GM12873 (cell line): ENCODE measurements around the gene PLRG1.

Experiments used
- TF ChIP-seq, protein P1 (sequence below): IDR thresholded peaks from 2 replicates; pipeline ENCODE4 v1.5.1; 2012; ENCODE audit warnings: low read depth, mild to moderate bottlenecking, moderate library complexity, low read length, control low read depth; ENCODE audit not compliant: insufficient read depth; ENCODE audit errors: missing control alignments

Gene PLRG1

DNA sequence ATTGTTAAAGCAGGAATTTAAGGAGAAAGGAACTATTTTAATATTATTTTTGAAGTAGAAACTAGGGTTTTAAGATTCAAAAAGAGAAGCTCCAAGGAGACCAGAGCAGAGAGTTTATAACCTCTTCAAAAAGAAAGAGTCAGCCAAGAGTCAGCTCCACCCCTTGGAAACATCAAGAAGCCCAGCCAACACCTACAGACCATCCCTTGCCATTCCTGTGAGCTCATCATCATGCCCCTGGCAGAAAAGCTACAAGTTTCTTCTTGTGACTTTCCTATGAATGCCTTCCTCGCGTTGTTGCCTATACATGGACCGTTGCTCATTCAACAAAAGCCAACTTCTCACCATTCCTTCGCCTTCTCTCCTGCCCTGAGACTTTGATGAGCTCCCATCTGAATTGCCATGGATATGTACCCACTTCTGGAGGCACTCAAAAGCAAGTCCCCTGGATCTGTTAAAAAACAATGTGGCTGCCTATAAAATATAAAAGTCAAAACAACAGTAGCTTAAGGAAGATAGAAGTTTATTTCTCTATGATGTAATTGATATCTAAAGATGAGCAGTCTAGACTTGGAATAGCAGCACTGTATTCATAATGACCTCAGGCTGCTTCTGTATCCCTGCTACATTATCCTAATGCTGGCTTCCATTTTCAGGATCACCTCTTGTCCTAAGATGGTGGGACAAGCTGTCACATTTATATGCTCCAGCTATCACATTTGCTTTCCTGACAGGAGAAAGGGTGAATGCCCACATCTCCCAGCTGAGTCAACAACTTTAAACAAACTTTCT is 20.3 kb downstream of the PLRG1 start:
- TF ChIP-seq, protein P1, sequence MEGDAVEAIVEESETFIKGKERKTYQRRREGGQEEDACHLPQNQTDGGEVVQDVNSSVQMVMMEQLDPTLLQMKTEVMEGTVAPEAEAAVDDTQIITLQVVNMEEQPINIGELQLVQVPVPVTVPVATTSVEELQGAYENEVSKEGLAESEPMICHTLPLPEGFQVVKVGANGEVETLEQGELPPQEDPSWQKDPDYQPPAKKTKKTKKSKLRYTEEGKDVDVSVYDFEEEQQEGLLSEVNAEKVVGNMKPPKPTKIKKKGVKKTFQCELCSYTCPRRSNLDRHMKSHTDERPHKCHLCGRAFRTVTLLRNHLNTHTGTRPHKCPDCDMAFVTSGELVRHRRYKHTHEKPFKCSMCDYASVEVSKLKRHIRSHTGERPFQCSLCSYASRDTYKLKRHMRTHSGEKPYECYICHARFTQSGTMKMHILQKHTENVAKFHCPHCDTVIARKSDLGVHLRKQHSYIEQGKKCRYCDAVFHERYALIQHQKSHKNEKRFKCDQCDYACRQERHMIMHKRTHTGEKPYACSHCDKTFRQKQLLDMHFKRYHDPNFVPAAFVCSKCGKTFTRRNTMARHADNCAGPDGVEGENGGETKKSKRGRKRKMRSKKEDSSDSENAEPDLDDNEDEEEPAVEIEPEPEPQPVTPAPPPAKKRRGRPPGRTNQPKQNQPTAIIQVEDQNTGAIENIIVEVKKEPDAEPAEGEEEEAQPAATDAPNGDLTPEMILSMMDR = no peak

DNA sequence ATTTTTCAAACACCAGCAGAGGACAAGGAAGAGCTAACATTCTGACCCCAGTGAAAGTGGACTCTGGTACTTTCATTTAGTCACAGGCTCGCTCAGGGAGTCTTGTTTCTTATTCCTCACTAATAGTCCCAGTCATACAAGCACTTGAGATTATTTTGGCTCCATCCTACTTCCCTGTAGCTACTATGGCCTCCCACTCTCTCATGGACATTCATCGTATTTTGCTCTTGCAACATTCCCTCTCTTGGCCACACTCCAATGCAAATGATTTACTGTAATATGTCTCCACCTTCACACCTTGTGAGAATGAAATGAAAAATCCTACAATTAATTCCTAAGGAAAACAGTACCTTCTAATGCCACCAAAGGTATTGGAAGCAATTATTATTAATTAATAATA is 21.3 kb downstream of the PLRG1 start:
- TF ChIP-seq, protein P1 = no peak

DNA sequence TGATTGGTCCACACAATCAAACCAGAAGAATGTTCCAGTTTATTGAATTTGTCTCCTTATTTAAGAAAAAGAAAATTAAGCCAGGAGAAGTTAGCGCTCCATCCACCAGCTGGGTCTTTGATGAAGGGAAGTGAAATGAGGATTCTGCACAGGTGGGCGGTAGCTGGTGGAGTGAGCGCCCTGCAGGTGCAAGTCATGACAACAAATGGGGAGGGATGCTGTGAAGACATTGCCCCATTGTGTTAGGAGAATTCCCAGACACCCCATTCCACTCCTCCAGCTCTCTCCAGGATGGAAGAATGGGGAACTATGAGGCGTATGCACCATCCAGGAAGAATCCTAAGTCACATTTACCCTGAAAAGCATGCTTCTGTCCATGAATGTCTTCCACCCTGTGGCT is 22.9 kb downstream of the PLRG1 start:
- TF ChIP-seq, protein P1 = no peak

DNA sequence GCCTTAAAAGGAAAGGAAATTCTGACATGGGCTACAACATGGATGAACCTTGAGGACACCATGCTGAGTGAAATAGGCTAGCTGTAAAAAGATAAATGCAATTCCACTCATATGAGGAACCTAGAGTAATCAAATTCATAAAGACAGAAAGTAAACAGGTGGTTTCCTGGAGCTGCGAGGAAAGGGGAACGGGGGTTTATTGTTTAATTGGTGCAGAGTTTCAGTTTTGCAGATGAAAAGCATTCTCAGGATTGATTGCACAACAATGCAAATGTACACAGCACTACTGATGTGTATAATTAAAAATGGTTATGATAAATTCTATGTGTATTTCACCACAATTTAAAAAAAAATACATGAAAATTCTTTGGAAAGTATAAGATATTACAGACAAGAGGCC is 24.0 kb downstream of the PLRG1 start:
- TF ChIP-seq, protein P1 = no peak

DNA sequence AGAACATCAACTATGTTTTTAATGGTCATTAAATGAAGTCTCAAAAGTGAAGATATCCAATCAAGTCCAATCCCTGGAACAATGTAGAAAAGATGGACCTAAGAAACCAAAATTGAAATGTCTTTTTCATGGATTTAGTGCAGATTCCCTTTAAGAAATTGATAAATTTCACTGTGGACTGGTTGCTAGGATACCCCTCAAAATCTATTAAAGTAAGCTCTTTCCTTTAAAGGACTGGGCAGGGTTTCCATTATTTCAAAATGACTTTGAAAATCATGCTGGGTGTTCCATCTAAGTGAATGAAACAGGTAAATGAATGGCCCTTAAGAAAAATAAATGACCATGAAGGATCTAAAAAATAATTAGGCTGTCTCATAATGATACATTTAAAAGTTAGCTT is 28.6 kb downstream of the PLRG1 start:
- TF ChIP-seq, protein P1 = no peak

DNA sequence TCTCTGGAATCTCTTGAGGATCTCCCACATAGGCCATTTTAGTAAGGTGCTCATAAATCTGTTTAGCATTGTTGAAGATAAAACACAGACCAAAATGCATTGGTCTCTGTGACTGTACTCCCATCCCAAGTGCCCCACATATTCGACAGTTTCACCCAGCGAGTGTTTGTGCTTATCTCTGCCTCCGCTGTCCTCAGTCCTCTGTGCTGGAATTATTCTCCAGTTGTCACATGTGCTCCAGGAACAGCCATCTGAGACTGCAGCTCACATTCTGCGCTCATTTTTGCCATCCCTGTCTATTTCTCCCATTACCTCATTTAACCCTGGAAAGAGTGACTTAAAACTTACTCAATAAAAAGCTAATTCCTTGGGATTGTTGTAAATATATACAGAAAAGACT is 31.0 kb downstream of the PLRG1 start:
- TF ChIP-seq, protein P1 = no peak

DNA sequence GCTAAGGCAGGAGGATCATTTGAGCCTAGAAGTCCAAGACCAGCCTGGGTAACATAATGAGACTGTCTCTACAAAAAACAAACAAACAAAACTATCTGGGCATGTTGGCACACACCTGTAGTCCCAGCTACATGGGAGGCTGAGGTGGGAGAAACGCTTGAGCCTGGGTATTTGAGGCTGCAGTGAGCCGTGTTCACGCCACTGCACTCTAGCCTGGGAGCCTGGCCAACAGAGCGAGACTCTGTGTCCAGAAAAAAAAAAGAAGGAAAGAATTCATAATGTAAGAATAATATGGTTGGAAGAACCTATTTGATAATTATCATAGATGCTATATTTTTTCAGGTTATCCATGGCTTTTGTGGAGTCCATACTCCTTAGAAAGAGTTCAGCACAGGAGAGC is 32.6 kb downstream of the PLRG1 start:
- TF ChIP-seq, protein P1 = no peak
